Measurements from ENCODE around the gene ITGB2.

The ITGB2 gene

GRCh38 chr21:44844256-44844655 lies 76.4 kb downstream of the ITGB2 start:
- no peak overlapping the region for H3K27ac ChIP-seq
- no peak for TF ChIP-seq CTCF (conservative IDR thresholded peaks at IDR 0.05)

- TF ChIP-seq CTCF (conservative IDR thresholded peaks at IDR 0.05) = no peak
- H3K27ac ChIP-seq = no peak overlapping the region
Measured at GRCh38 chr21:44842721-44843445, 77.8 kb downstream of the ITGB2 start.

- TF ChIP-seq CTCF (conservative IDR thresholded peaks at IDR 0.05) = no peak
- H3K27ac ChIP-seq = no peak overlapping the region
Measured at GRCh38 chr21:44842087-44842486, 78.6 kb downstream of the ITGB2 start.

- H3K27ac ChIP-seq = no peak overlapping the region
- TF ChIP-seq CTCF (conservative IDR thresholded peaks at IDR 0.05) = no peak
Measured at GRCh38 chr21:44840771-44841170, 79.9 kb downstream of the ITGB2 start.

GRCh38 chr21:44838951-44839350 lies 81.7 kb downstream of the ITGB2 start:
- H3K27ac ChIP-seq = no peak overlapping the region
- no peak for TF ChIP-seq CTCF (conservative IDR thresholded peaks at IDR 0.05)

- H3K27ac ChIP-seq = no peak overlapping the region
- no peak for TF ChIP-seq CTCF (conservative IDR thresholded peaks at IDR 0.05)
Measured at GRCh38 chr21:44838039-44838895, 82.4 kb downstream of the ITGB2 start.

- H3K27ac ChIP-seq = peak overlapping the region; percentile 72
- no peak for TF ChIP-seq CTCF (conservative IDR thresholded peaks at IDR 0.05)
Measured at GRCh38 chr21:44837537-44837936, 83.2 kb downstream of the ITGB2 start.
